Measurements from ENCODE around the gene RASSF5. TPM values are rescaled to one million over a fixed set of nuclear protein-coding genes. Genes with fewer than 3 reads are reported as not detected.

The RASSF5 gene
- total and polyA plus RNA-seq, 12 donors, result 0.90 to 26.0 (median 6.4) TPM

DNA sequence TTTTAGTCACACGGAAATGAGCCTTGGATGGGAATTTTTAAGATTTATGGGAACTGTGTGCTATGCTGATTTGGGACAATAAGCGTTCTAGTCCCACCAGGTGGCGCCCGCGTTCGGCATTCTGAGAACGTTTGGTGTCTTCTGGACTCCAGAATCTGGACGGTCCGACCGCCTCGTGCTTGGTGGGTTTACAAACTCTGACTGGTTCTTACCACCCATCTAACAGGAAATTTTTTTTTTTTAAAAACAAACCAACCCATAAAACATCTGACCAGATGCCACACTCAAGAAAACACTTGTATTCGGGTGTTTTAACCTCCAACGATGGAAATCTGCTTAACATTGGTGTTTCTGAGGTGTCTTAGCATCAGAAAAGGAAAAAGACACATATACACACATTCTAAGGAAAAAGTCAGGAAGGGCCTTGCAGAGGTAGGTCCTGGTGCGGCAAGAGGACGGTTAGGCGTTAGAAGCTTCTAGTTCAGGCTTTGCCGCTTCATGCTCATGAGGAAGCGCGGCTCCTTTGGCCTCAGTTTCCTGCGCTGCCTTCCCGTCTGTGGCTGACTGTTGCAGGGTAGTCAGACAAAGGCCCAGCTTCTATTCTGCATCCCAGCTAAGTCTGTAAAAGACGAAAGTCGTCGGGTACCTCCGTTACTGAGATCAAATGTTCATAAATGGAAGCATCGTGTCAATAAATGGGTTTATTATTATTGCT is 127.2 kb downstream of the RASSF5 start:
- peak; percentile 93 to 95 for DNase-seq
- peak; percentile 63 to 93 (median 87) for TF ChIP-seq CTCF (IDR thresholded peaks at IDR 0.05)
- Histone ChIP-seq H3K27me3 (peaks cover 0 to 10% (median 0%) of the 10 kb centered on the region in 7 donors), H3K9me3 (no peaks in the 10 kb centered on the region), H3K27ac (peak overlapping the region in 9 of 10 donors; percentile 66 to 94 (median 89)), H3K4me1 (peaks cover 0 to 62% (median 30%) of the 10 kb centered on the region in 9 donors), H3K4me3 (peak overlapping the region in 9 of 10 donors; percentile 81 to 98 (median 95)), H3K36me3 (peaks cover 0 to 15% (median 0%) of the 10 kb centered on the region in 9 donors)
- intact Hi-C loops (cut with DNase I), result loop anchor here (1.0 to 10.0 kb wide), 17 partner anchors 30 to 440 kb away; no protein-coding TSS in a partner anchor
- peak; percentile 26 to 87 (median 75) for ATAC-seq
- WGBS, 2 donors, result 11 to 13% methylated on average over 26 of the region's 26 CpGs

GRCh38 chr1:206635080-206635977 is 128.0 kb downstream of the RASSF5 start, which contains the start of gene DYRK3:
DYRK3 (plus strand) TSS chr1:206635536; CDS start chr1:206635704, 168 bp downstream.
- peaks cover 0 to 62% (median 30%) of the 10 kb centered on the region in 9 donors for H3K4me1 ChIP-seq
- WGBS, 2 donors, result 0 to 1% methylated on average over 80 to 84 of the region's 84 CpGs
- H3K27ac ChIP-seq, result peak within 1 kb of the TSS; percentile 66 to 94 (median 89)
- TF ChIP-seq CTCF (IDR thresholded peaks at IDR 0.05), result peak in 2 of 9 donors; percentile 40
- intact Hi-C loops (cut with DNase I), result loop anchor here in 9 of 10 donors (2.0 to 10.0 kb wide), 8 partner anchors 29 to 439 kb away; no protein-coding TSS in a partner anchor
- H3K4me3 ChIP-seq, result peak within 1 kb of the TSS; percentile 77 to 98 (median 94)
- ATAC-seq (peak; percentile 98 to 99 (median 98)), DNase-seq (peak; percentile 94 to 97)
- peaks cover 0 to 21% (median 0%) of the 10 kb centered on the region in 9 donors for H3K36me3 ChIP-seq
- H3K9me3 ChIP-seq, result no peaks in the 10 kb centered on the region
- peaks cover 0 to 10% (median 0%) of the 10 kb centered on the region in 7 donors for H3K27me3 ChIP-seq

GRCh38 chr1:206635978-206636345 is 128.6 kb downstream of the RASSF5 start:
- WGBS, 2 donors, result 2 to 3% methylated on average over 14 of the region's 14 CpGs
- peaks cover 0 to 10% (median 0%) of the 10 kb centered on the region in 7 donors for H3K27me3 ChIP-seq
- peak overlapping the region; percentile 77 to 98 (median 94) for H3K4me3 ChIP-seq
- peak overlapping the region; percentile 66 to 94 (median 89) for H3K27ac ChIP-seq
- H3K36me3 ChIP-seq, result peaks cover 0 to 26% (median 4%) of the 10 kb centered on the region in 9 donors
- TF ChIP-seq CTCF (IDR thresholded peaks at IDR 0.05), result no peak
- intact Hi-C loops (cut with DNase I), result loop anchor here in 9 of 10 donors (2.0 to 10.0 kb wide), 9 partner anchors 17 to 439 kb away; no protein-coding TSS in a partner anchor
- peaks cover 0 to 61% (median 30%) of the 10 kb centered on the region in 9 donors for H3K4me1 ChIP-seq
- H3K9me3 ChIP-seq, result no peaks in the 10 kb centered on the region
- ATAC-seq (peak in 3 of 8 donors; percentile 2 to 12 (median 3)), DNase-seq (no peak)

All from heart right ventricle (tissue), 16 donors.